PFSK-1 (cell line): ENCODE results near the gene CFAP73.

Experiments used
- FOXP2 ChIP-seq: optimal IDR thresholded peaks from 2 replicates; pipeline ENCODE3; 2011; ENCODE audit warnings: borderline replicate concordance, control low read depth, inconsistent platforms; ENCODE audit not compliant: insufficient read depth; ENCODE audit errors: extremely low read length, extremely low read depth
- POLR2AphosphoS5 ChIP-seq: IDR thresholded peaks from 2 replicates; pipeline ENCODE4 v1.6.1; 2012; ENCODE audit warnings: low read depth, mild to moderate bottlenecking, control low read depth, low read length, moderate library complexity
- SIN3A ChIP-seq: IDR thresholded peaks from 2 replicates; pipeline ENCODE4 v1.6.1; 2012; ENCODE audit warnings: mild to moderate bottlenecking, low read length, moderate library complexity, borderline replicate concordance; ENCODE audit not compliant: insufficient read depth
- TAF1 ChIP-seq: IDR thresholded peaks from 2 replicates; pipeline ENCODE4 v1.6.1; 2012; ENCODE audit warnings: low read length, control low read depth, borderline replicate concordance; ENCODE audit not compliant: insufficient read depth
- TF ChIP-seq, protein P1 (sequence below), 2 experiments: IDR thresholded peaks; 2 replicates each; pipeline versions ENCODE4 v1.6.1 to v1.8.0; 2011 to 2012; ENCODE audit warnings: low read depth in 2 of 2, low read length in 2 of 2, control low read depth in 1 of 2, inconsistent platforms in 1 of 2, mild to moderate bottlenecking in 1 of 2, moderate library complexity in 1 of 2; ENCODE audit not compliant: insufficient read depth in 1 of 2

Gene CFAP73

DNA sequence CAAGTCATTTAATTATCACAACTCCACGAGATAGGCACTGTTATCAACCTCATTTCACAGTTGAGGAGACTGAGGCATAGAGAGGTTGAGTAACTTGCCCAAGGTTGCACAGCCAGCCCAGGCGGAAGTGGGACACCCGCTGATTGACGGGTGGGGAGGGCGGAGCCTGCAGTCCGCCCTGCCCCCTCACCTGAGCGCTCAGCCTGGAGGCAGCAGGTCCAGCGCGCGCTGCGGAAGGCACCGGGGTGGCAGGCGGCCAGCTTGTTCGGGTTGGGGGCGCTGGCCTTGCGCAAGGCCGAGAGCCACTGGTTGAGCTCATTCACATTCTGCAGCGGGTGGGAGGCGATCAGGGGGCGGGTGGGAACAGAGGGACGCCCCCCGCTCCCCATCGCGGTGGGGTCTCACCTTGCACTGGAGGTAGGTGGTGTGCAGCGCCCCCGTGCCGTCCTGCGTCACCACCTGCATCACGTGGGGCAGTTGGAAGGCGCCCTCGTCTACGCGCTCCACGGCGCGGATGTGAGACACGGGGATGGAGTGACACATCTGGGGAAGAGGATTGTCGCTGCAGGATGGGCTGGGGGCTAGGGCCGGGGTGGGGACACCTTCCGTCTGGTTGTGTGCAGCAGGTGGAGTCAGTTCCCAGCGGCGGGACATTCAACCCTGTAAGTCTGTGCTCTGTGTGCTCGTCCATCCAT is 45.6 kb upstream of the CFAP73 start:
- TF ChIP-seq FOXP2 (no peak), POLR2AphosphoS5 (no peak), TAF1 (no peak), SIN3A (no peak)
- TF ChIP-seq, protein P1, sequence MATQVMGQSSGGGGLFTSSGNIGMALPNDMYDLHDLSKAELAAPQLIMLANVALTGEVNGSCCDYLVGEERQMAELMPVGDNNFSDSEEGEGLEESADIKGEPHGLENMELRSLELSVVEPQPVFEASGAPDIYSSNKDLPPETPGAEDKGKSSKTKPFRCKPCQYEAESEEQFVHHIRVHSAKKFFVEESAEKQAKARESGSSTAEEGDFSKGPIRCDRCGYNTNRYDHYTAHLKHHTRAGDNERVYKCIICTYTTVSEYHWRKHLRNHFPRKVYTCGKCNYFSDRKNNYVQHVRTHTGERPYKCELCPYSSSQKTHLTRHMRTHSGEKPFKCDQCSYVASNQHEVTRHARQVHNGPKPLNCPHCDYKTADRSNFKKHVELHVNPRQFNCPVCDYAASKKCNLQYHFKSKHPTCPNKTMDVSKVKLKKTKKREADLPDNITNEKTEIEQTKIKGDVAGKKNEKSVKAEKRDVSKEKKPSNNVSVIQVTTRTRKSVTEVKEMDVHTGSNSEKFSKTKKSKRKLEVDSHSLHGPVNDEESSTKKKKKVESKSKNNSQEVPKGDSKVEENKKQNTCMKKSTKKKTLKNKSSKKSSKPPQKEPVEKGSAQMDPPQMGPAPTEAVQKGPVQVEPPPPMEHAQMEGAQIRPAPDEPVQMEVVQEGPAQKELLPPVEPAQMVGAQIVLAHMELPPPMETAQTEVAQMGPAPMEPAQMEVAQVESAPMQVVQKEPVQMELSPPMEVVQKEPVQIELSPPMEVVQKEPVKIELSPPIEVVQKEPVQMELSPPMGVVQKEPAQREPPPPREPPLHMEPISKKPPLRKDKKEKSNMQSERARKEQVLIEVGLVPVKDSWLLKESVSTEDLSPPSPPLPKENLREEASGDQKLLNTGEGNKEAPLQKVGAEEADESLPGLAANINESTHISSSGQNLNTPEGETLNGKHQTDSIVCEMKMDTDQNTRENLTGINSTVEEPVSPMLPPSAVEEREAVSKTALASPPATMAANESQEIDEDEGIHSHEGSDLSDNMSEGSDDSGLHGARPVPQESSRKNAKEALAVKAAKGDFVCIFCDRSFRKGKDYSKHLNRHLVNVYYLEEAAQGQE (IDR thresholded peaks at IDR 0.05; ENCODE audit: insufficient read depth in 1 of 2, low read depth in 2 of 2, low read length in 2 of 2), result no peak

- TF ChIP-seq POLR2AphosphoS5, result no peak
- no peak for TF ChIP-seq FOXP2
- no peak for TF ChIP-seq SIN3A
- TF ChIP-seq, protein P1 (IDR thresholded peaks at IDR 0.05; ENCODE audit: insufficient read depth in 1 of 2, low read depth in 2 of 2, low read length in 2 of 2), result no peak
- no peak for TF ChIP-seq TAF1
Measured at GRCh38 chr12:113104953-113105510, 44.5 kb upstream of the CFAP73 start.

DNA sequence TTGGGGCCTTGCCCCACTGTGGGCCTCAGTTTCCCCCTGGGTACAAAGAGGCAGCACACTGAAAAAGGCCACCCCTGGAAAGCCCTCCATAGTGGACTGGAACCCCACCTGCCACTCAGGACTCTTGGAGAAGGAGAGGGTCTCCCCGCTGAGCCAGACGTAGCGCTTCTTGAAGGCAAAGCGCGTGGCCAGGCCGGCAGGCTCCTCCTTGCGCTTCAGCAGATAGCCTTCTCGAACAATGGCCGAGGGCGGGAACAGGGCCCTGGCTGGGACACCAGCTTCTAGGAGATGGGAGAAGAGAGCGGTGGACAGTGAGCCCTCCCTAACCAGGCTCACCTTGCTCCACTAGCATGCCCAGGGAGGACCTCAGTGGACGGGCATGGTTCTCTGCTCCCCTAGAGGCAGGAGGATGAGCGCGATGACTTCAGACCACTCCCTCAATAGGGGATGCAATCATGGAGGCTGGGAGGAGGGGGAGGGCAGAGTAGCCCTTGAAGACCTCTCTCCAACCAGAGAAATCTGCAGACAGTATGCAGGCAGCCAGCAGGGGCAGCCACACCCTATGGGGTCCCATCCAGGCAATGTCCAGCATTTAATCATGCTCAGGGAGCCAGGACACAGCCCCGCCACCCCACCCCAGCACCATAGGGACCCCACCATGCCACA is 43.8 kb upstream of the CFAP73 start:
- TF ChIP-seq FOXP2, result no peak

GRCh38 chr12:113106361-113106760 is 43.2 kb upstream of the CFAP73 start:
- TF ChIP-seq, protein P1 (IDR thresholded peaks at IDR 0.05; ENCODE audit: insufficient read depth in 1 of 2, low read depth in 2 of 2, low read length in 2 of 2), result no peak
- TF ChIP-seq TAF1, result no peak
- no peak for TF ChIP-seq FOXP2
- no peak for TF ChIP-seq SIN3A
- no peak for TF ChIP-seq POLR2AphosphoS5

- TF ChIP-seq POLR2AphosphoS5 (no peak), TAF1 (no peak), FOXP2 (no peak), SIN3A (no peak)
- TF ChIP-seq, protein P1 (IDR thresholded peaks at IDR 0.05; ENCODE audit: insufficient read depth in 1 of 2, low read depth in 2 of 2, low read length in 2 of 2), result no peak
Measured at GRCh38 chr12:113108308-113108707, 41.2 kb upstream of the CFAP73 start.
